Astrocyte of the cerebellum (primary cell): ENCODE results near the gene NAA25.

Source experiments
- DNase-seq: peaks from one replicate; pipeline ENCODE4 v3.0.0-alpha.2; 2011; ENCODE audit warnings: low read depth
- H3K4me3 ChIP-seq: 2 replicates; pipeline ENCODE4 v1.5.1; 2011; ENCODE audit warnings: mild to moderate bottlenecking, low read depth, low read length, moderate library complexity
- in situ Hi-C: cut with HindIII; loops from 2 replicates; pipeline ENCODE4 v1.10.0; 2017; ENCODE audit warnings: low sequenced_read_pairs
- TF ChIP-seq, protein P1 (sequence below): IDR thresholded peaks from 2 replicates; pipeline ENCODE4 v1.5.1; 2012; ENCODE audit warnings: low read length, low read depth, moderate library complexity, mild to moderate bottlenecking; ENCODE audit errors: missing control alignments

The NAA25 gene

DNA sequence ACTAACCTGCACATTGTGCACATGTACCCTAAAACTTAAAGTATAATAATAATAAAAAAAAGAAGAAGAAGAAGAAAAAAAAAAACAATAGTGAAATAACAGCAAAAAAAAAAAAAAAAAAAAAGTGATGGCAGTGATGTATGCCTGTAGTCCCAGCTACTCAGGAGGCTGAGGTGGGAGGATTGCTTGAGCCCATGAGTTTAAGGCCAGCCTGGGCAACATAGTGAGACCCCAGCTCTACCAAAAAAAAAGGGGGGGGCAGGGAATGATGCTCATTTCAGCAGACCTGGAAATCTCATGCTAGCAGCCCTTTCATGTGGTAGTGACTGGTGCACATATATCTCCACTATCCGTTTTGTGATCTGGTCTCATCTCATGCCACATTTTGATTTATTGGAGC lies 37.5 kb upstream of the NAA25 start:
- H3K4me3 ChIP-seq = no peak overlapping the region
- in situ Hi-C loops = no loop called here
- DNase-seq = no peak
- TF ChIP-seq, protein P1, sequence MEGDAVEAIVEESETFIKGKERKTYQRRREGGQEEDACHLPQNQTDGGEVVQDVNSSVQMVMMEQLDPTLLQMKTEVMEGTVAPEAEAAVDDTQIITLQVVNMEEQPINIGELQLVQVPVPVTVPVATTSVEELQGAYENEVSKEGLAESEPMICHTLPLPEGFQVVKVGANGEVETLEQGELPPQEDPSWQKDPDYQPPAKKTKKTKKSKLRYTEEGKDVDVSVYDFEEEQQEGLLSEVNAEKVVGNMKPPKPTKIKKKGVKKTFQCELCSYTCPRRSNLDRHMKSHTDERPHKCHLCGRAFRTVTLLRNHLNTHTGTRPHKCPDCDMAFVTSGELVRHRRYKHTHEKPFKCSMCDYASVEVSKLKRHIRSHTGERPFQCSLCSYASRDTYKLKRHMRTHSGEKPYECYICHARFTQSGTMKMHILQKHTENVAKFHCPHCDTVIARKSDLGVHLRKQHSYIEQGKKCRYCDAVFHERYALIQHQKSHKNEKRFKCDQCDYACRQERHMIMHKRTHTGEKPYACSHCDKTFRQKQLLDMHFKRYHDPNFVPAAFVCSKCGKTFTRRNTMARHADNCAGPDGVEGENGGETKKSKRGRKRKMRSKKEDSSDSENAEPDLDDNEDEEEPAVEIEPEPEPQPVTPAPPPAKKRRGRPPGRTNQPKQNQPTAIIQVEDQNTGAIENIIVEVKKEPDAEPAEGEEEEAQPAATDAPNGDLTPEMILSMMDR = no peak

DNA sequence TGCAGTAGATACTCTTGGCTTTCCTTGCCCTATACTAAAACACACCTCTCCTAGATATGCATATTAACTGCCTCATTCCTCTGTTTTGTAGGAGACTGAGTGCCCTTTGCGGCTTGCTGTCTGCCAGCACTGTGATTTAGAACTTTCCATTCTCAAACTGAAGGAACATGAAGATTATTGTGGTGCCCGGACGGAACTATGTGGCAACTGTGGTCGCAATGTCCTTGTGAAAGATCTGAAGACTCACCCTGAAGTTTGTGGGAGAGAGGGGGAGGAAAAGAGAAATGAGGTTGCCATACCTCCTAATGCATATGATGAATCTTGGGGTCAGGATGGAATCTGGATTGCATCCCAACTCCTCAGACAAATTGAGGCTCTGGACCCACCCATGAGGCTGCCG lies 32.1 kb upstream of the NAA25 start:
- no peak for DNase-seq
- in situ Hi-C loops = no loop called here
- H3K4me3 ChIP-seq = no peak overlapping the region
- TF ChIP-seq, protein P1 = no peak

DNA sequence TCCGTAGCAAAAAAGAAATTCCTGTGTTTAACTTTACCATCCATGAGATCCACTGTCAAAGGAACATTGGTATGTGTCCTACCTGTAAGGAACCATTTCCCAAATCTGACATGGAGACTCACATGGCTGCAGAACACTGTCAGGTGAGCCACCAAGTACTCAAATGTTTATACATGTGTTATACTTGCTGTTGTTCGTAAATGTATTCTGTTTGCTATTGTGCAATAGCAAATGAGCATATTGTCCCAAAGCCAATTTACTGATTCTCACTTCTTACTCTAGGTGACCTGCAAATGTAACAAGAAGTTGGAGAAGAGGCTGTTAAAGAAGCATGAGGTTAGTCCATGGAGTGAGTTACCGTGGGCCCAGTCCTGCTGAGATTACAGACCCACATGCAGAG lies 26.1 kb upstream of the NAA25 start:
- in situ Hi-C loops = no loop called here
- H3K4me3 ChIP-seq = no peak overlapping the region
- DNase-seq = no peak
- TF ChIP-seq, protein P1 = no peak

DNA sequence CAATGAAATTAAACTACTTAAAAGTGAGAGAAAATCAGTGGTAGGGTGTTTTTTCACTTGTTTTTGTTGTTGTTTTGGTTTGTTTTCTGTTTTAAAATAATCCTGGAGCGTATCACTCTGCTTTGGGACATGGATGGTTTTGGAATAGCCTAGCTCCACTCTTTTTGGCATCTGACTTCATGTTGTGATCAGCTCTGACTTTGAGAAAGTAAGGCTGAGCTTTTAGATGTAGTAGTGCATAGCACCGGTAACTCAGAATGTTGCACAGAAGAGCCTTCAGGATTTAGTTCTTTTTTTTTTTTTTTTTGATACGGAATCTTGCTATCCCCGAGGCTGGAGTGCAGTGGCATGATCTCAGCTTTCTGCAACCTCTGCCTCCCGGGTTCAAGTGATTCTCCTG lies 24.8 kb upstream of the NAA25 start:
- TF ChIP-seq, protein P1 = no peak
- no peak for DNase-seq
- in situ Hi-C loops = no loop called here
- H3K4me3 ChIP-seq = no peak overlapping the region

DNA sequence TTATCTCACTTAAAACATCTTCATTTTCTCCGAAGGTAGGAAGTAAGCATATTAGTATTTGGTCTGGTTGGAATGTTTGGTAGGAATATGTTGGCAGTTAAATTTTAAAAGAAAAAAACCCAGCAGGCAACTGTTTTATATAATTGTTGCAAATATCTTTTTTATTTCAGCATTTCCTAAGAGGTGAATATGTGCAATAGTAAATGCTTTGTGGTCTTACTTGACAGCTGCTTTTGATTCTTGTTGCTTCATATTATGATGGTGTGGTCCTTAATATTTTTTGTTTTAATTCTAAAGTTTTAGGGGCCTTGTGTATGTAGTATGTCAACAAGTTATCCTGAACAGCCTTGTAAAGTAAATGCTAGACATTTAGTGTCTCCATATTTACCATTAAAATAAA lies 23.1 kb upstream of the NAA25 start:
- TF ChIP-seq, protein P1 = no peak
- H3K4me3 ChIP-seq = no peak overlapping the region
- in situ Hi-C loops = no loop called here
- DNase-seq = no peak

DNA sequence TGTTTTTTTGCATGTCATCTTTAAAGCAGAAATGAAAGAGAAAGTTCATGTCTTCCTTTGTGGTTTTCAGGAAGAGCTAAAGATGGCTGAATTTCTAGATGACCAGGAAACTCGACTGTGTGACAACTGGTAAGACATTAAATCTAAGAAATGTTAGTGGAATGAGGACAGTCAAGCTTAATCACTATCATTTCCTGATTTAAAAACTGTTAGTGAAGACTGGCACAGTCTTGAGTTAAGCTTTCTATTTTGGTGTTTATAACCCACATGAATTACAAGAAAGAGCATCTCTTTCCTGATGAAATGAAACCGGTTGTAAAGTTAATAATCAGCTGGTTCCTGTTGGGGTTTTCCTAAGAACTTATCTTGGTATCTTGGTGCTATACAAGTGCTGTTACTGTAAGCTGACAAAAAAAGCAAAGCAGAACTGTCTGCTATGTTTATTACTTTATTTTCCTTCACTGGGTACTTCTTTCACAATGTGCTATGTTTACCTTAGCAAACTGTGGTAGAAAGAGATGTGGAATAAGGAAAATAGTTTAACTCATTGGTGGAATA lies 21.9 kb upstream of the NAA25 start:
- TF ChIP-seq, protein P1 = no peak
- no peak for DNase-seq
- in situ Hi-C loops = no loop called here
- no peak overlapping the region for H3K4me3 ChIP-seq

DNA sequence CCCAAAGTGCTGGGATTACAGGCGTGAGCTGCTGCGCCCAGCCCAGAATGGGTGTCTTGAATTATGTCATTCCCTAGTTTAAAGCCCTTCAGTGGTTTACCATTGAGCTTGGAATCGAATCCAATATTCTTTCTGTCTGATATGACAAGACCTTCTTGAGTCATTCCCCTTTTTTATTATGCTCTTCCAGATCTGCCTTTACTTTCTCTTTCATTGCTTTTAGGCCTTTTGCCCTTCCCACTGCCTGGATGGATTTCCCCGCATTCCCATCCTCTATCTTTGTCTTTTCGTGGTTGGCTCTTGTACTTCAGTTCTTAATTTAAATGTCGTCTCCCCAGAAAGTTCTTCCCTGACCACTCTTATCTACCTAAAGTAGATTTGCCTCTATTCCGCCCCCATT lies 18.3 kb upstream of the NAA25 start:
- no peak for DNase-seq
- in situ Hi-C loops = no loop called here
- peak overlapping the region; percentile 93 for H3K4me3 ChIP-seq
- TF ChIP-seq, protein P1 = no peak
